Panc1 (cell line): ENCODE data around the gene CENATAC. TPM values are rescaled to one million over a fixed set of nuclear protein-coding genes. Genes with fewer than 3 reads are reported as not detected.
A peak's percentile ranks its signal among the peaks of the same experiment; 100 is the strongest.
"Not testable (repeated sequence)": the region's sequence is repeated elsewhere in the genome, so short reads cannot be mapped to it uniquely, and the experiment has no call there.

Experiments
- ATAC-seq: fragments of 200-7000 bp; cut with Tn5 transposase; 2 replicates; pipeline ENCODE4 v1.9.1; 2020; ENCODE audit warnings: mild to moderate bottlenecking, moderate library complexity
- BruUV-seq: library from RNA; stranded (reverse); fragments of 400-500 nt; replicated peaks from 2 replicates; lab custom pipeline; 2021; lab: Mats Ljungman, UMichigan
- CTCF ChIA-PET: fragments of 300-600 bp; sonication (Branson Sonifier 250); formaldehyde crosslinking; loops from one replicate; lab custom pipeline; 2022; ENCODE audit warnings: antibody characterized with exemption; lab: Charles Lee
- POLR2A ChIA-PET: fragments of 300-600 bp; sonication (Branson Sonifier 250); formaldehyde crosslinking; loops from one replicate; lab custom pipeline; 2022; ENCODE audit warnings: antibody characterized with exemption; lab: Charles Lee
- DNase-seq: peaks from one replicate; pipeline ENCODE4 v3.0.0-alpha.2; 2010; ENCODE audit warnings: low read depth, low spot score
- H3K27ac ChIP-seq: 2 replicates; pipeline ENCODE4 v1.5.1; 2011; ENCODE audit warnings: mild to moderate bottlenecking, low read length, inconsistent platforms
- H3K27me3 ChIP-seq: fragments of 200-500 bp; sonication (Bioruptor generic); 2 replicates; pipeline ENCODE4 v1.6.0; 2014; ENCODE audit warnings: low read length, inconsistent platforms; ENCODE audit not compliant: control insufficient read depth, insufficient read depth
- H3K36me3 ChIP-seq: fragments of 200-500 bp; sonication (Bioruptor generic); 2 replicates; pipeline ENCODE4 v1.5.1; 2014; ENCODE audit warnings: inconsistent platforms, mild to moderate bottlenecking, low read length, moderate library complexity; ENCODE audit not compliant: control insufficient read depth, insufficient read depth
- H3K4me1 ChIP-seq: 2 replicates; pipeline ENCODE4 v1.5.1; 2011; ENCODE audit warnings: inconsistent platforms, mild to moderate bottlenecking, low read length, moderate library complexity; ENCODE audit not compliant: control insufficient read depth, insufficient read depth
- H3K4me3 ChIP-seq, 2 experiments: 2 replicates each; pipeline ENCODE4 v1.5.1; 2011 to 2012; ENCODE audit warnings: low read depth in 2 of 2, low read length in 2 of 2, mild to moderate bottlenecking in 2 of 2, inconsistent platforms in 1 of 2, moderate library complexity in 1 of 2
- H3K9me3 ChIP-seq: fragments of 200-500 bp; sonication (Bioruptor generic); 2 replicates; pipeline ENCODE4 v1.5.1; 2014; ENCODE audit warnings: low read depth, mild to moderate bottlenecking, inconsistent platforms, low read length, moderate library complexity; ENCODE audit not compliant: control insufficient read depth, insufficient read depth
- CTCF ChIP-seq: fragments of 450-650 bp; IDR thresholded peaks from 2 replicates; pipeline ENCODE4 v1.5.1; 2017; ENCODE audit warnings: mild to moderate bottlenecking
- POLR2AphosphoS5 ChIP-seq: IDR thresholded peaks from 2 replicates; pipeline ENCODE4 v1.6.1; 2012; ENCODE audit warnings: mild to moderate bottlenecking, low read depth, low read length, moderate library complexity
- REST ChIP-seq, 2 experiments: IDR thresholded peaks; 2 replicates each; pipeline ENCODE4 v1.6.1; 2011 to 2012; ENCODE audit warnings: low read depth in 2 of 2, control low read depth in 1 of 2, low read length in 1 of 2, mild to moderate bottlenecking in 1 of 2, moderate library complexity in 1 of 2; ENCODE audit not compliant: insufficient read depth in 1 of 2
- SIN3A ChIP-seq: IDR thresholded peaks from 2 replicates; pipeline ENCODE4 v1.6.1; 2012; ENCODE audit warnings: low read depth, mild to moderate bottlenecking, low read length, moderate library complexity, borderline replicate concordance; ENCODE audit not compliant: insufficient read depth
- TCF7L2 ChIP-seq: IDR thresholded peaks from 2 replicates; pipeline ENCODE4 v1.6.1; 2011; ENCODE audit warnings: mild to moderate bottlenecking, low read depth, low read length, inconsistent platforms
- in situ Hi-C: cut with HindIII; loops from 2 replicates; pipeline ENCODE4 v1.10.0; 2016; ENCODE audit warnings: low sequenced_read_pairs, low pct_unique_long_range_greater_than_20kb
- intact Hi-C: fragments of 100-400 bp; cut with micrococcal nuclease; formaldehyde crosslinking; loops from one replicate; pipeline ENCODE4 v1.10.0; 2022; ENCODE audit not compliant: unreplicated experiment
- total RNA-seq: library from RNA; stranded (reverse); gene quantifications from one replicate; pipeline ENCODE4 v1.2.1, GENCODE V29; 2021; ENCODE audit not compliant: unreplicated experiment

Gene CENATAC
- total RNA-seq, 1 experiment from 2014 or later, result 45.4 TPM

GRCh38 chr11:119015054-119015611 is 17.2 kb downstream of the CENATAC start:
- H3K9me3 ChIP-seq, result no peaks in the 10 kb centered on the region
- no peak overlapping the region for H3K4me3 ChIP-seq
- no peaks in the 10 kb centered on the region for H3K27me3 ChIP-seq
- H3K27ac ChIP-seq, result no peak overlapping the region
- intact Hi-C loops, result no loop called here
- H3K36me3 ChIP-seq, result peaks cover 26% of the 10 kb centered on the region
- DNase-seq (no peak), ATAC-seq (no peak)
- H3K4me1 ChIP-seq, result peaks cover 19% of the 10 kb centered on the region
- no TSS peak for BruUV-seq
- in situ Hi-C loops, result loop anchor here (5.0 kb wide), 1 partner anchor 223 kb away; the partner anchor contains the start of gene DDX6
- TF ChIP-seq TCF7L2, result no peak
- TF ChIP-seq CTCF, result peak; percentile 80
- TF ChIP-seq POLR2AphosphoS5, result peak; percentile 17
- TF ChIP-seq SIN3A, result peak; percentile 65; the same call in 1 of the 2 replicates
- TF ChIP-seq REST (IDR thresholded peaks at IDR 0.05; ENCODE audit: insufficient read depth in 1 of 2, low read depth in 2 of 2, low read length in 1 of 2), result no peak
- POLR2A ChIA-PET, result interaction anchor here (0.6 kb wide), 2 partner anchors 193 to 647 kb away, joined by 3 read pairs; no protein-coding TSS in a partner anchor
- CTCF ChIA-PET, result no interaction called here

DNA sequence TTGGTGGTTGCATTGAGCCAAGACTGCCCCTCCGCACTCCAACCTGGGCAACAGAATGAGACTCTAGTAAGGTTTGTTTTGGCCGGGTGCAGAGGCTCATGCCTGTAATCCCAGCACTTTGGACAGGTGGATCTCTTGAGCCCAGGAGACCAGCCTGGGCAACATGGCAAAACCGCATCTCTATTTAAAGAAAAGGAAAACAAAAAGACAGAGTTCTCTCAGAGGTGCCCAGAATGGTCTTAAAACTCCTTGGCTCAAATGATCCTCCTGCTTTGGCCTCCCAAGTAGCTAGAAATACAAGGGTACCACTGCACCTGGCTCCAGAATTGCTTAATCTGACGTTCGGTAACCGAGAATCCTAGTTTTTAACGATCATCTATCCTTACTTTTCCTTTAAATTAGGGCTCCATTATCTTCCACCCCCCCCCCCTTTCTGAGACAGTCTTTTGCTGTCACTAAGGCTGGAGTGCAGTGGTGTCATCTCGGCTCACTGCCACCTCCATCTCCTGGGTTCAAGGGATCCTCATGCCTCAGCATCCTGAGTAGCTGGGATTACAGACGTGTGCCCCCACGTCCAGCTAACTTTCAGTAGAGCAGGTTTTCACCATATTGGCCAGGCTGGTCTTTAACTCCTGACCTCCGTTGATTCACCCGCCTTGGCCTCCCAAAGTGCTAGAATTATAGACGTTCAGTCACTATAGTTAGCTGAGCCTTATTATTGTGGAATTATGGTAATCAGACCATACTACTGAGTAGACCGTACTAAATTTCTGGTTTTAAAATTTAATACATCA is 18.5 kb downstream of the CENATAC start:
- intact Hi-C loops (no loop called here), in situ Hi-C loops (loop anchor here (5.0 kb wide), 1 partner anchor 224 kb away; the partner anchor contains the start of gene DDX6)
- Histone ChIP-seq H3K27me3 (no peaks in the 10 kb centered on the region), H3K36me3 (peaks cover 26% of the 10 kb centered on the region), H3K27ac (peak overlapping the region; percentile 99), H3K9me3 (no peaks in the 10 kb centered on the region), H3K4me1 (peaks cover 29% of the 10 kb centered on the region), H3K4me3 (peak overlapping the region; percentile 67 to 85)
- BruUV-seq, result no TSS peak
- TF ChIP-seq TCF7L2 (no peak), POLR2AphosphoS5 (peak; percentile 73)
- CTCF ChIA-PET, result interaction anchor here (0.7 kb wide), 1 partner anchor 141 kb away, joined by 6 read pairs; no protein-coding TSS in a partner anchor
- ATAC-seq, result no peak
- POLR2A ChIA-PET, result interaction anchor here (0.6 kb wide), 1 partner anchor 648 kb away, joined by 3 read pairs; no protein-coding TSS in a partner anchor
- DNase-seq, result no peak

GRCh38 chr11:119017377-119017776 is 19.4 kb downstream of the CENATAC start:
- in situ Hi-C loops, result loop anchor here (5.0 kb wide), 1 partner anchor 225 kb away; the partner anchor contains the start of gene DDX6
- BruUV-seq, H3K27me3 ChIP-seq, intact Hi-C loops, DNase-seq, H3K9me3 ChIP-seq, ATAC-seq, CTCF ChIA-PET: not testable (repeated sequence)
- POLR2A ChIA-PET, result interaction anchor here (0.7 kb wide), 2 partner anchors 14 to 18 kb away, joined by 4 to 5 read pairs; no protein-coding TSS in a partner anchor
- Histone ChIP-seq H3K36me3 (peaks cover 26% of the 10 kb centered on the region), H3K27ac (peak overlapping the region; percentile 99), H3K4me3 (peak overlapping the region; percentile 67 to 85), H3K4me1 (peaks cover 31% of the 10 kb centered on the region)
